GM12891 (cell line): ENCODE measurements around the gene PCCA.

Experiments
- DNase-seq: peaks from one replicate; pipeline ENCODE4 v3.0.0; 2011; ENCODE audit warnings: low spot score; ENCODE audit not compliant: insufficient read length
- FAIRE-seq: peaks from 2 replicates; lab custom pipeline; 2011; peaks lifted over from hg19 to GRCh38; lab: Jason Lieb, UNC
- PAX5 ChIP-seq: IDR thresholded peaks from 2 replicates; pipeline ENCODE4 v1.6.1; 2011; ENCODE audit warnings: low read length, moderate library complexity, mild to moderate bottlenecking; ENCODE audit not compliant: insufficient read depth, severe bottlenecking
- POLR2A ChIP-seq: IDR thresholded peaks from 2 replicates; pipeline ENCODE4 v1.6.1; 2011; ENCODE audit warnings: low read depth, low read length, control low read depth
- POLR2AphosphoS5 ChIP-seq: IDR thresholded peaks from 2 replicates; pipeline ENCODE4 v1.6.1; 2011; ENCODE audit warnings: low read depth, low read length, control low read depth
- POU2F2 ChIP-seq: IDR thresholded peaks from 2 replicates; pipeline ENCODE4 v1.6.1; 2011; ENCODE audit warnings: low read depth, mild to moderate bottlenecking, control low read depth, low read length, moderate library complexity
- SPI1 ChIP-seq: IDR thresholded peaks from 2 replicates; pipeline ENCODE4 v1.6.1; 2011; ENCODE audit warnings: low read depth, low read length, control low read depth
- TAF1 ChIP-seq: IDR thresholded peaks from 2 replicates; pipeline ENCODE4 v1.6.1; 2011; ENCODE audit warnings: low read depth, low read length, control low read depth

Gene PCCA

GRCh38 chr13:100495455-100495854 lies 406.6 kb downstream of the PCCA start:
- TF ChIP-seq SPI1 (no peak), TAF1 (no peak), POLR2A (no peak), POU2F2 (no peak), PAX5 (no peak), POLR2AphosphoS5 (no peak)
- DNase-seq: no peak
- no peak for FAIRE-seq

GRCh38 chr13:100497389-100497788 lies 408.5 kb downstream of the PCCA start:
- no peak for DNase-seq
- TF ChIP-seq SPI1: no peak
- TF ChIP-seq PAX5: no peak
- no peak for TF ChIP-seq POU2F2
- TF ChIP-seq POLR2AphosphoS5: no peak
- TF ChIP-seq TAF1: no peak
- no peak for TF ChIP-seq POLR2A
- no peak for FAIRE-seq

DNA sequence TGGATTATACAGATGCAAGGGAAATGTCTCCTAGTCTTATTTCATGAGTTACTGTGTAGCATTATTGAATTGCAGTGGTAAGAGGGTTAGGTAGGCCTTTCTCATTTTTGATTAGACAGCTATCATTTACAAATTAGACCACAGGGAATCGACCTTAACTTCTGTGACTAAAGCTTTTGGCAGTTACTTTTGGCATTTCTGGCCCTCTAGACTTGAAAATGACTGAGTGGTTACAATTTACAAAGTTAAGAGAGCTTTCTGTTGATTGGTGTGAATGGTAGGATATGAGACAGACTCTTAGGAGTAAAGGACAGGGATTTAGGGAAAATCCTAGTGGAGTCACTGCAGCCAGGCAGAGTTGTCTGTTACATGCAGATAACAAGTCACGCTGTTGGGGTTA lies 413.6 kb downstream of the PCCA start:
- no peak for TF ChIP-seq PAX5
- no peak for TF ChIP-seq POLR2A
- no peak for TF ChIP-seq POU2F2
- no peak for TF ChIP-seq TAF1
- no peak for TF ChIP-seq POLR2AphosphoS5
- no peak for TF ChIP-seq SPI1
- no peak for DNase-seq
- FAIRE-seq: no peak

DNA sequence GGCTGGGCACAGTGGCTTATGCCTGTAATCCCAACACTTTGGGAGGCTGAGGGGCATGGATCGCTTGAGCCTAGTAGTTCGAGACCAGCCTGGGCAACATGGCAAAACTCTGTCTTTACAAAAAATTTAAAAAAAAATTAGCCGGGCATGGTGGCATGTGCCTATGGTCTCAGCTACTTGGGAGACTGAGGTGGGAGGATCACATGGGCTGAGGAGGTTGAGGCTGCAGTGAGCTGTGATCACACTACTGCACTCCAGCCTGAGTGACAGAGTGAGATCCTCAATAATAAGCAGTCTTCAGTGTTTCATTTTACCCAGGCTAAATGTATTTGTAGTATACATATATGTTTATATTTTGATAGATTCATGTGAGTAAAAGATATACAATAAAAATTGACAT lies 414.7 kb downstream of the PCCA start:
- no peak for TF ChIP-seq POLR2AphosphoS5
- TF ChIP-seq PAX5: no peak
- no peak for TF ChIP-seq SPI1
- TF ChIP-seq TAF1: no peak
- no peak for TF ChIP-seq POLR2A
- TF ChIP-seq POU2F2: no peak
- DNase-seq: no peak
- no peak for FAIRE-seq

DNA sequence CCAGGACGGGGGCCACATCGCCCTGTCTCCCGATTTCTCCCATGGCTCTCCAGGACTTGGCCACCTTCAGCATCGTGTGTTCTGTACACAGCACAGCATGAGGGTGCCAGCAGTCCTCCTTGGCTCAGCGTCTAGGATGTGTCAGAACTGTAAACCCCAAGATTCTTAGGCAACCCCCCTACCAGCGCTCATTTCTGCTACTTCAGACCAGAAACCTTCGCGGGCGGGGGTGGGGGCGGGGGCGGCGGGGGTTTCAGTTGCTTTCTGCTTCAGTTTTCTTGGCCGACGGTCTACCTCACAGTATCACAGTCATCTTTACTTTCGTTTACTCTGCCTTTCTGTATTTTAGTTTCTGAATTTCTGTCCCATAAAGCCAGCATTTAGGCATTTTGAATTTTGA lies 417.3 kb downstream of the PCCA start:
- no peak for DNase-seq
- FAIRE-seq: no peak
- TF ChIP-seq POLR2A (no peak), POLR2AphosphoS5 (no peak), SPI1 (no peak), POU2F2 (no peak), PAX5 (no peak), TAF1 (no peak)

DNA sequence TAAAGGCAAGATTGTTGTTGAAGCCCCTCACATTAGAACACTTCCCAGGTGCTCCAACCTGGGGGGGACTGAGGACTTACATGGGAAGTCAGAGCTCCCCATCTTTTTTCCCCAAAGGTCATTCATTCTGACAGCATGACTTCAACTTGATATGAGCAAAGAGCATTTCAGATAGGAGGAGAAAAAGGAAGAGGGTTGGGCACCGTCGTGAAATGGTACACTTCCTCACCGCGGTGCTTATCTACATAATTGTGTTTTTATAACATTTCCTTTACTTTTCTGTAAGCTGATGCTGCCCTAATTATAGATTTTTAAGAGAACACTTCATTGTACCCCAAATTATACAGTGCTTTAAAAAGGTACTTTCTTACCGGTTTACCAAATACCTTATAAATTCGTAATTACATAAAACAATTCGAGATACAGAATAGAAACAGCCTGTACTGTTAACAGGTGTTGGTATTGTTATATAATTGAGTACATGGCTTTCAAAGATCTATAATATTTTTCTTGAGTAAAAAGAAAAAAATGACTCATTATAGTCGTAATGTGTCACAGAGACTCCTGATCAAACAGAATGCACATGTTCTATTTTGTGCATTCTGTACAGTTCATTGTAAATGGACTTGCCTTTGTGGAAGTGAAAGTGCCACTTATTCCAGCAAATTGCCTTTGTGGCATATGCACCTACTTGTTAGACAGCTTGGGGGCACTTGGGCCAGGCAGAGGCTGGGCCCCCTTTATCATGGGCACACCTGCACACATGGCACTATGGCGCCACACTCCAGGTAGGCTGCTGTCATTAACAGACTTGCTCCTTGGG lies 417.9 kb downstream of the PCCA start:
- FAIRE-seq (no peak), DNase-seq (no peak)
- no peak for TF ChIP-seq POU2F2
- no peak for TF ChIP-seq TAF1
- no peak for TF ChIP-seq PAX5
- TF ChIP-seq SPI1: peak; percentile 82

DNA sequence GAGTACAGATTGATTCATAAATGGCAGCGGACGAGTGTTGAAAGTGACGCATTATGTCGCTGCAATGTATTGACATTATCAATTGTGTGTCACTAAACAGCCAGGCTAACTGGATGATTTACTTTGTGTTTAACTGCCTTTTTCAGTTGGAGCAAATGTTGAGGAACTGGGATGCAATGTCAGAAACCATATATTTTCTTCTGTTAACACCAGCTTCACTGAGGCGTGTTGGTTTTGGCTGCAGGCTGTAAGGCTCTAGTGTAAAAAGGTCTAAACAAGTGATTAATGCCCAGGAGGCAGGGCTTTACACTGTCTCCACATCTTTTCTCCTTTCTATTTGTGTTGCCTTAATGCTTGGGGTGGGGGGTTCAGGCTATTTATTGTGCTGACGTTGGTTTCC lies 419.6 kb downstream of the PCCA start:
- FAIRE-seq: no peak
- DNase-seq: no peak
- TF ChIP-seq SPI1: no peak
- no peak for TF ChIP-seq POU2F2

GRCh38 chr13:100508996-100509395 lies 420.1 kb downstream of the PCCA start:
- FAIRE-seq (no peak), DNase-seq (no peak)

DNA sequence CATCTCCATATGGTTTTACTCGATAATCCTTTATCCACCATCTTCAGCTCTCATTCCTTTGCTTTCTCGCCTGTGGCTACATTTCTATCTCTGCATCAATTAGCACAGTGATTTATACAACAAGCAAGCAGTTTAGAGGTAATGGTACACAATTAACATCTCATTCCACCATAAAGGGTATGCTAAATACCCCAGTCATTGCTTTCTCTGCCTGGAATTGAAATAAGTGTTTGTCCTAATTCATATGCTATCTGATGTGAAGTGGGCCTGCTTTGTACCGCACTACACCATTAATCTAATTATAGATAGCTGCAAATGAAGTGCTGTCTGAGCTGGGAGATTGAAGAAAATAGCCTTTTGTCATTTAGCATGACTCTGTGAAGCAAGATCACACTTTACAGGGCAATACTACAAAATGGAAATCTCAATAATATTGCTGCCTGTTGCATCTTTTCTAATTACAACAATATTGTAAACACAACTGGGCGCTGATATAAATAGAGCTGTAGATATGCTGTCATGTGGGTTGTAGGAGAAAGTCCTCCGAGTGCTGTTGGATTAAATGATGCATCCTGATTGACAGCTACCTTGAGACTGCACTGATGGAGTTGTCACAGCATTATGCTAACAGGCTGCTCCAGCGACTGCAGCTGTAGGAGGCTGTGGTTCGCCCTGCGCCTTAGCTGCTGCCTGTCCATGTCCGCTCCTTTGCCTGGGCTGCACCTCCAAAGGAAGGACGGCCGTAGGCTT lies 421.5 kb downstream of the PCCA start:
- DNase-seq (no peak), FAIRE-seq (no peak)
- TF ChIP-seq POU2F2: no peak
- no peak for TF ChIP-seq POLR2A
- TF ChIP-seq SPI1: no peak
- TF ChIP-seq TAF1: no peak
- TF ChIP-seq POLR2AphosphoS5: no peak
- no peak for TF ChIP-seq PAX5

More at GRCh38 chr13:100508996-100509395, 420.1 kb downstream of the PCCA start:
- TF ChIP-seq TAF1 (no peak), PAX5 (no peak), POU2F2 (no peak), POLR2A (no peak), SPI1 (no peak), POLR2AphosphoS5 (no peak)

GRCh38 chr13:100511466-100511865 lies 422.6 kb downstream of the PCCA start:
- FAIRE-seq (no peak), DNase-seq (no peak)
- TF ChIP-seq SPI1 (no peak), TAF1 (no peak), POLR2AphosphoS5 (no peak), PAX5 (no peak), POLR2A (no peak), POU2F2 (no peak)

GRCh38 chr13:100512422-100512821 lies 423.5 kb downstream of the PCCA start:
- TF ChIP-seq POLR2AphosphoS5: no peak
- TF ChIP-seq TAF1: no peak
- TF ChIP-seq POU2F2: no peak
- TF ChIP-seq POLR2A: no peak
- no peak for TF ChIP-seq SPI1
- no peak for TF ChIP-seq PAX5
- no peak for FAIRE-seq
- no peak for DNase-seq

DNA sequence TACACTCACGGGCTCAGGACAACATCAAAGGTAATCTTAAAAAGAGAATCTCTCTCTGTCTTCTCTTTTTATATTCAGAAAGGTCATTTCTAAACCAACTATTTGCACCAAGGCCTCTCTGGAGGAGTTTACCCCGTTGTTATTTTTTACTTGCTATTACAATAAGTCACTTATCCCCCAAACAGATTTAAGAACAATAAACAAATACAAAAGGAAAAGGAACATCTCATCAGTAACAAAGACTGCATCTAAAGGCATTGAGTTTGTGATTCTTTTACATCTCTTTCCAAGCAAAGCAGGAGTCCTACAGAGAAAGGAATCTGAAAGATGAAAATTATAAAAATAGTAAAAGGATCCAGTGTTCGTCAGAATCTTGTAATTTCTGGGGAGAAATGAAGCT lies 424.3 kb downstream of the PCCA start:
- DNase-seq (no peak), FAIRE-seq (no peak)
- no peak for TF ChIP-seq POU2F2
- no peak for TF ChIP-seq SPI1
- TF ChIP-seq PAX5: no peak
- TF ChIP-seq TAF1: no peak
- TF ChIP-seq POLR2A: no peak
- TF ChIP-seq POLR2AphosphoS5: no peak
